Medulla oblongata (tissue), 1 donor: Measurements from ENCODE around the gene TGFBRAP1.
"Not testable (repeated sequence)": the region's sequence is repeated elsewhere in the genome, so short reads cannot be mapped to it uniquely, and the experiment has no call there.

Source experiments
- DNase-seq: peaks from one replicate; pipeline ENCODE4 v3.0.0-alpha.2; 2015; ENCODE audit errors: extremely low spot score

TGFBRAP1 gene

DNA sequence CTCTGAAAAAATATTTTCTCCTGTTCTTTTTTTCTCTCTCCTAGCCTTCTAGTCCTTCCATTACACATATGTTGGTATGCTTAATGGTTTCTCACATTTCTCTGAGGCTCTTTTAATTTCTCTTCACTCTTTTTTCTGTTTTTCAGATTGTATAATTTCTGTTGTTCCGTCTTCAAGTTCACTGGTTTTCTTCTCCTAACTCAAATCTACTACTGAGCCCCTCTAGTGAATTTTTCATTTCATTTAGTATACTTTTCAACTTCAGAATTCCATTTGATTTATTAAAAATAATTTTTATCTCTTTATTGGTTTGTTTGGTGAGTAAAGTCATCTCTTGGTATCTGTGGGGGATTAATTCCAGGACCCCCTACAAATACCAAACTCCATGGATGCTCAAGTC lies 27.6 kb upstream of the TGFBRAP1 start:
- no peak for DNase-seq

DNA sequence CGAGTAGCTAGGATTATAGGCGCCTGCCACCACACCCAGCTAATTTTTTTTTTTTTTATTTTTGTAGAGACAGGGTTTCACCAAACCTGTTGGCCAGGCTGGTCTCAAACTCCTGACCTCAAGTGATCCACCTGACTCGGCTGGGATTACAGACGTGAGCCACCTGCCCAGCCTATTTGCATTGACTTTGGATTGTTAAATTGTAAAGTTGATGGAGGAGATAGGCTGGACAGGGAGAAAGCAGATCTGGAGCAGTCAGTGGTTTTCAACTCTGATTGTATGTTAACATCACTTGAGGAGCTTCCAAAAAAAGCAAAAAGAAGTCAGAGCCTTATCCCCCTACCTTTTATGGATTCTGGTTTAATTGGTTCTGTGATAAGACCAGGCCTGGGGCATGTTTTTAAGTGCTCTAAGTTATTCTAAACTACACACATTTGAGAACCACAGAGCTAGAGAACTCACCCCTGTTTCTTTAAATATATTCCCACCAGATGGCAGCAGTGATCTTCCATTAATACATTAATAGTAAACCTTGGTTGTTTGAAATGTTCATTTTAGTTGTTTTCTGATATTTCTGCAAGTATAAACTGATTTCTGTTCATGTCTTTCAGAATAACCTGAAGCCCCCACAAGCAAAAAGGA lies 15.3 kb upstream of the TGFBRAP1 start:
- peak; percentile 31 for DNase-seq

DNA sequence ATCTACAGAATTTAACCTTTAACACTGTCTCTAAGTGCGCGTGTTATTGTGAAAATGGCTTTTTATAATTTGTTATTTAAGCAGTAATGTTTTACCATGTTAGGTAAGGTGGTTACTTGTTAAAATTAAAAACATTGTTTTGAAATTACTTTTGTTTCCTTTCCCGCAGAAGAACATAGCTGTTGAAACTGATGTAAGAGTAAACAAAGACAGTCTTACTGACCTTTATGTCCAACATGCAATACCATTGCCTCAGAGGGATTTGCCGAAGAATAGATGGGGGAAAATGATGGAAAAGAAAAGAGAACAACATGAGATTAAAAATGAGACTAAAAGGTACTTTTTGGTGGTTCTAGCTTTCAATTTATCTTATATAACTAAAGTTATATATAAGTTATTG lies 9.9 kb upstream of the TGFBRAP1 start:
- DNase-seq, result no peak

DNA sequence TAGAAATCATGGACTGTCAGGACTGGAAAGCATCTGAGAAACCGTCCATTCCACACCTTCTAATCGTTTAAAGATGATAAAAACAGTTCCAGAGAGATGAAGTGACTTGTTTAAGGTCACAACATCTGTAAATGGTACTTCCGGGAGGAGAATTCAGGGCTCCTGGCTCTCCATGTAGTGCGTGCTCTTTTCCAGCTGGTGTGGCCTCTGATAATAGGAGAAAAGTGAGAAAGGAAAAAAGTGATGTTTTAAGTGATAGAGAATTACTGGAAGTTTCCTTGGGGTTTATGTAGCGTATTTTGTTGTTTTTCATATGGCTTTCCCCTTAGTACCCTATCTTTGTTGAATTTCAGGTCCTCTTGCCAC lies 8.5 kb upstream of the TGFBRAP1 start:
- no peak for DNase-seq

DNA sequence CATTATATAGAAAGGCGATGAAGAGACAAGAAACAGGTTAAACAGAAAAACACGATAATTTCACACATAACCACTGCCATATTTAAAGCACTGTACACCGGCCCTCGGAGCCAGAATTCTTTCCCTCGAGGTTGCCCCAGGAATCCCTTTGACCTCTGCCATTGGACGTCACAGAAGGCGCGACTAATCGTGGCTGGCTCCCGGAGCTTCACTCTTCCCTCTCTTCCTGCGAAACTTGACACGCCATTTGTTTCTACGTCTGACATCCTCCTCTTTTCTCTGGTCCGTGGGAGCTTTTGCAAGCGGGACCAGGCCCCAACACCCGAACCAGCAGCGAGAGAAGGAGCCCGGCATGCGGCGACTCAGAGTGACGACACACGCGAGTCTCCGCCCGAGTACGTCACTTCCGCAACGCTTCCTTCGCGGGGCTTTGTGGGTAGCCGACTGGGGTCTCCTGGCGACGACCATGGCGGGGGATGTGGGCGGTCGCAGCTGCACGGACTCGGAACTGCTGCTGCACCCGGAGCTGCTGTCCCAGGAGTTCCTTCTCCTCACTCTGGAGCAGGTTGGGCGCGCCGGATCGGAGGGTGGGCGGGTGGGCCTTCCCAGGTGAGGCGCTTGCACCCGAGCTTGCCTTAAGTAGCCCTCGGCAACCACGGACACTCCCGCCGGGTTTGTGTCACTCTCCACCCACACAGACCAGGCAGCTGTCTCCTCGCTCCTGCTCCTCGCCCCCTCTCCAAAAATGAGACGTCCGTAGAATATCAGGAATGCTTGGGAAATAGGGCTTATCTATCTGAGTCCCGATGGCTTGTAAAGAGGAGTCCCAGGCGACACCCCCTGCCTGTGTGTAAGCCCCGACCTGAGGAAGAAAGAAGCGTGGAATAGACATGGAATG lies 7.8 kb upstream of the TGFBRAP1 start, which contains the start of gene C2orf49:
C2orf49 (plus strand) TSS at position 419 of the 898 bp plus-strand sequence; CDS start at position 467, 48 bp downstream.
- peak; percentile 91 for DNase-seq

DNA sequence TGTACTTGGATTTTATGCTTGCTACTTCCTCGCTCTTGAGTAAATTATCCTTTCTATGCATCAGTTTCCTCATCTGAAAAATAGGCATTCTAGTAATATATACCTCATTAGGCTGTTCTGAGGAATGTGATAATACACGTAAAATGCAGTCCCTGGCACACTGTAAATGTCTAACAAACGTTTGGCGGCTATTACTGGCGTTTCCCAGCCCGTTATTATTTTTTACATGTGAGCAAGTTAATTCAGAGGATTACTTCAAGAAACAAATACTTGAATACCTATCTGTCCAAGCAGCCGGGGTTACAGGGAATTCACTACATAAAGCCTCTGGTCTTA lies 7.2 kb upstream of the TGFBRAP1 start:
- DNase-seq, result no peak

DNA sequence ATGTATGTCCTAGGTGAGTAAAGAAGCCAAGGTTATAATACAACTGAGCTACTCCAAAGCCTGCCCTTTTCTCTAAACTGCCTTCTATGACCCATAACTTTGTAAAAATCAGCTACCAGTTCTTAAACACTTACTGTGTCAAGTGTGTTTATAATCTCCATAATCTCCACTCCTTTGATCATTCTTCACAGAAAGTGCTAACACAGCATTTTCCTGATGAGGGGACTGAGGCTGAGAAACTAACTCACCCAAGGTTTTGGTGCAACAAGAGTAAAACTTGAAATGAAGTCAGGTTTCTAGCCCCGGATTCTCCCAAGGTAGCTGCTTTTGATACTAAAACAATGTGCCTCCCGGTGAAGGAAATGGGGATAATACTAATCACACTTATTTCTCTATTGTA lies 5.9 kb upstream of the TGFBRAP1 start:
- DNase-seq, result no peak

DNA sequence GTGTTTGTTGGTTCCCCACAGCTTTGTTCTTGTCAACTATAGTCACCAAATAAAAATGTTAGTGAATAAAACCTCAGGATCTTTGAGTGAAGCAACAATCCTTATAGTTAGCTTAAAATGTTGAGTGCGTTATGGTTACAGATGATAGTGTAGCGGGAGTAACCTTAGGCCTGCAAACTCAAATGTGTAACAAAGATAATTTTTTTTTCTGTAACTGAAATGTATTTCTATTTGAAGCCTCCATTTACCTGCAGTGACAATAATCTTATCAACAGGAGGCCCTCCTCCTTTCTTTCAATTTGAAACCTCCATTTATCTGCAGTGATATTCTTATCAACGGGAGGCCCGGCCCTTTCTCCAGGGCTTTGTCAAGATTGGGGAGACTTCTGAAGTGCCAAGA lies 4.7 kb upstream of the TGFBRAP1 start:
- DNase-seq, result no peak

DNA sequence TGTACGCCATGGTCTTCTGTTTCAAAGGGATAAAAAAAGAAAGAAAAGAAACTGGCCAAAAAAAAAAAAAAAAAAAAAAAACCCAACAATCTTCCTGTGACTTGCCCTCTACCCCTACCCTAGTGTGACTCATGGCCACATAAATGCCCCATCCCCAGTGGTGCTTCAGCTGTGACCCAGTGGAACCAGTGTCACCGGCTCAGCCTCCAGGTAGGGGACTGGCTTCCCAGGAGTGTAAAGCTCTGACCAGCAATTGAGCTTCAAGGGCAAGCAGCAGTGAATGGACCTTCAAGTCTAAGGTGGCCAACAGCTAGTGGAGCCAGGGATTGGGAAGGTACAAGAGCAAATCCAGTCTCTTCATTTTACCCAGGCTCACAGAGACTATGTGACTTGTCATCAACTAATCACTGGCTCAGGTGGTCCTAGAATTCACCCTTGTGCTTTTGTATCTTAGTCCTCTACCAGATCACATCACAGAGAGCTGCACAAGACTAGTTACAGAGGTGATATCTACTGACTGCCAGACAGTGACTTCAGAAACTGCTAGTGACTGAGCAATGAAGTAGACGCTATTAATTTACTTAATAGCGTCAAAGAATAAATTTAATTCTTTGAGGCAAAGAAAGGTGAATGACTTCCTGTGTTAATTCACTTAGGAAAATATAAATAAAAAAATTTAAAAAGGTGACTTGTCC lies 1.3 kb upstream of the TGFBRAP1 start:
- no peak for DNase-seq

DNA sequence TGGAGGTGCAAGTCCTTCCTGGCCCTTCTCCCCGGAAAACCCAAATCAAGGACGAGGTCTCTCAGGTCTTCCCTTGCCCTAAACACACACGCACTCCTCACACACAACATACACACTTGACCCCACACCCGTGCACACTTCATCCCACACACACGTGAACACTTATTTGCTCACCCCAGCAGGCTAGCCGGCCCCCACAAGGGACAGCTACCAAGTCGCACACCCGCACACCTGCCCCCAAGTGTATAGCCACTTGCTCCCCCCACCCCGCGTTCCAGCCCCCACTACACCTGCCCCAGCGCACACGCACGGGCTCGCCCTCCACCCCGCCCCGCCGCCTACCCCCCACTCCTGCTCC lies 359 bp downstream of the TGFBRAP1 start:
- peak; percentile 40 for DNase-seq

DNA sequence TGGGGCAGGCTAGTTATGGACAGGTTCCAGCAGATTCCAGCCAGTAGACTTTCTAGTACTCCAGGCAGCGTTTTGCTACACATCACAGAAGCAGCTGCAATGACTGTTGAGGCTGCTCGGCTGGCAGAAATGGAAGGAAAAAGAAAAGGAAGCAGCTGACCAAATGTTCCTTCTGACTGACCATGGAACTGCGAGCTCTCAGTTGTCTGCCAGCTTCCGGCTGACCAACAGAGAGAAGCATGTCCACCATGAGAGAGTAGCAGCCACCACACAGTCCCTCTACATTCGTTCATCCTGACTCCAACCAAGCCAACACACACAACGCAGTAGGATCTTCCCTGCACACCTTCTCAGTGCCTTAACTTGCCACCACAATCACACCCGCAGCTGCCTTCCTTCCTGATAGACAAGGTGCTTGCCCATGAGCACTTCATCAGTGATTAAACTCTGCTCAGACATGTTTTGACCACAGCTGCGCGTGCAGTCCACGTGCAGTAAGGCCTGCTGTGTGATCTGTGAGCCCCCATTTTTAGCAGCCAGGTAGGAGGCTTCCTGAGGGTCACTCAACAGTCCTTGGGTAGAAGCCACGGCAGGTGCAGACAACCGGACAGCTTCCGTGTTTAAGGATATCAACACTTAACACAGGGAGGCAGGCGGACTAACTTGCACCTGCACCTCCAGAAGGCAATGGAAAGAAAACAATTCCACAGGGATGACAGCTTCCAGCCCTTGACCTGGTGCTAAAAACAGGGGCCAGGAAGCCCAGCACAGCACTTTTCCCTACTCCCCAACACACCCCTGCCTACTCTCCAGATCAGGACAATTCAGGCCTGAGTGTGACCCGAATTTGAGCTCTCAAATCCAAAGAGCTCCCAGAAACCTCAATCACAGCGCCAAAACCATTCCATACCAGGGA lies 996 bp downstream of the TGFBRAP1 start:
- peak; percentile 66 for DNase-seq

DNA sequence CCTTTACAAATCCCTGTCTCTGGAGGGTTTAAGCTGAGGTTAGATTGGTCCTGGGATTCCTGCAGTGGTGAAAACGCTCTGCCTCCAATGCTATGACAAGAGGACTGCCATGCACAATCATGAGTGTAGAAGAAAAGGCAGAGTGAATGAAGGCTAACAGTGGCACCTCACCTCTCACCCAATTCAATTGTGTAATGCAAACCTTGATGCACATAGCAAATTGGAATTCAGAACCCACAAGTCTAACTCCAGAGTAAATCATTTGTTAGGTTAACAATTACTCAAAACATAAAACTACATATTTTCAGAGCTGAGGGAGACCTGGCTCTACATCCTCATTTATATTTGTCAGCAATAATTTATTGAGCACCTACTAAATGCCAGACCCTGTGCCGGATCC lies 1.8 kb downstream of the TGFBRAP1 start:
- DNase-seq, result no peak

DNA sequence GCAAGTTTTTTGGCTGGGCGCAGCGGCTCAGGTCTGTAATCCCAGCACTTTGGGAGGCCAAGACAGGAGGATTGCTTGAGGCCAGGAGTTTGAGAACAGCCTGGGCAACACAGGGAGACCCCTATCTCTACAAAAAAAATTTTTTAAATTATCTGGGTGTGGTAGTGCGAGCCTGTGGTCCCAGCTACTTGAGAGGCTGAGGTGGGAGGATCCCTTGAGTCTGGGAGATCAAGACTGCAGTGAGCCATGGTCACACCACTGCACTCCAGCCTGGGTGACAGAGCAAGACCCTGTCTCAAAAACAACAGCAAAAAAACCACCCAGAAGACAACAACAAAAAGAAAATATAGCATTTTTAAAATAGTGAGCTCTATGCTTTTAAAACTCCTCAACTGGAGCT lies 2.3 kb downstream of the TGFBRAP1 start:
- not testable (repeated sequence) for DNase-seq

DNA sequence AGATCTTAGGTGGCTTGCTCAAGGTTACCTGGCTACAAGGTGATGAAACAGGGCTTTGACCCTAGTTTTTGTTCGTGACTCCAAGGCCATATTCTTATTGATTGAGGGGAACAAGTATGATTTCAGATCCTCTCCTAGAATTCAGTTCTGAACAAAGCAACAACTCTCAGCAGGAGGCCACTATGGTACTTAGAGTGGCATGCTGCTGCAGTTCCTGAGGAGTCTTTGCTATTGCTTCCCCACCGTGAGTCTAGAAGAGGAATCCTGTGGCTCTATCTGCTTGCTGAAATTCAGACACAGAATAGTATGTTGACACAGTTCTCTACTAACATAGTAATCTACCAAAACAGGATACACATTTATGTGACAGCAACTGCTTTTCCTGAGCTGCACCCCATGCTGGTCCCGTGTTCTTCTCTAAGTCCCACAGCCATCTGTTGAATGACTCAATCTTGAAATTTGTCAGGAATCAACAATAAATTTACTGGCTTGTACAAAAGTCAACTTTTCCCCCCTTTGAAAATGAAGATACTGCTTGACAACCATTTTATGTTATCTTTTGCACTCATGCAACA lies 4.1 kb downstream of the TGFBRAP1 start:
- DNase-seq, result no peak

DNA sequence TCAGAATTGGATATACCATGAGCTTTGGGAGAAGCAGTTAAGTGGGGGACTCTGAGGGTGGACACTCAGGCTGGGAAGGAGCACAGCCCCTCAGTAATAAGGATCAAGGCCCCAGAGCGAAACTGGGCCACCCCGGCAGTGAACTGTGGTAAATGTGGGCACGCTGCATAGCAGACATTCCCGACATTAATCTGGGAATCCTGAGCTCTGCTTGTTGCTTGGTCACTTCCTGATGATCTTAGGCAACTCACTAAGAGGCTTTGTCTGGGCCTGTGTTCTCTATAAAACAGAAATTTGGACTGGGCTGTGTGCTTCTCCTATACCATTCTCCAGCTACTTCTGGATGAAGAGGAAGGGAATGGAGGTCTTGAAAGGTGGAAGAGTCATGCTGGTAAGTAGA lies 4.8 kb downstream of the TGFBRAP1 start:
- no peak for DNase-seq

DNA sequence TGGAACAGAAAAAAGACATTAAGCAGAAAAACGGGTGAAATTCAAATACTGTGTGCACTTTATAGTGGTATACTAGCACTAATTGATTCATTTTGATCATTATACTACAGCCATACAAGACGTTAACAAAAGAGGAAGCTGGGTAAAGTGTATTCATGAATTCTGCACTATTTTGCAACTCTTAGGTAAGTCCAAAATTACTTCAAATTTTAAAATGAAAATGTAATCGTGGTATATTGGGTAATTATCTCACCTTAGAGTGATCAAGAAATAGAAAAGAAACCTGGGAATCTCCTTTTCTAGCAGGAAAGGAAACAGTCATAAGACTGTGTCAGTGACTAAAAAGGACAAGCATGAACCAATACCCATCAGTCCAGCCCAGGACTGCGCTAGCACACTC lies 5.4 kb downstream of the TGFBRAP1 start:
- DNase-seq, result no peak

DNA sequence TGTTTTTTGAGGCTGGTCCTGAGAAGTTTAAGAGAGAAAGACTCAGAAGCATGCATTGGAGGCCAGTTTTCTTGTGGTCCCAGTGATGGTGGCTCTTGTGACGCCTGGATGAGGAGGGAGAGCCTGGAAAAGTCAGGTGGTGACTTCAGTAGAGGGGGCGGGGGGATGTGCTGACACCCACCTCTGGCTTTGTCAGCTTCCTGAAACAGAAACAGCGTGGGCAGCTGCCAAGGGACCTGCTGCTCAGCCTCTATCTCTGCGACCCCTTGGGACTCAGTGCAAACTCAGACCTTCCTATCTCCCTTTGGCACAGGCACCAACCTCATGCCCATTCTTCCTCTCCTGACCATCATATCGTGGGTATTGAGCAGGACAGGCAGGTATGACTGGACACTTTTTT lies 6.4 kb downstream of the TGFBRAP1 start:
- DNase-seq, result no peak

DNA sequence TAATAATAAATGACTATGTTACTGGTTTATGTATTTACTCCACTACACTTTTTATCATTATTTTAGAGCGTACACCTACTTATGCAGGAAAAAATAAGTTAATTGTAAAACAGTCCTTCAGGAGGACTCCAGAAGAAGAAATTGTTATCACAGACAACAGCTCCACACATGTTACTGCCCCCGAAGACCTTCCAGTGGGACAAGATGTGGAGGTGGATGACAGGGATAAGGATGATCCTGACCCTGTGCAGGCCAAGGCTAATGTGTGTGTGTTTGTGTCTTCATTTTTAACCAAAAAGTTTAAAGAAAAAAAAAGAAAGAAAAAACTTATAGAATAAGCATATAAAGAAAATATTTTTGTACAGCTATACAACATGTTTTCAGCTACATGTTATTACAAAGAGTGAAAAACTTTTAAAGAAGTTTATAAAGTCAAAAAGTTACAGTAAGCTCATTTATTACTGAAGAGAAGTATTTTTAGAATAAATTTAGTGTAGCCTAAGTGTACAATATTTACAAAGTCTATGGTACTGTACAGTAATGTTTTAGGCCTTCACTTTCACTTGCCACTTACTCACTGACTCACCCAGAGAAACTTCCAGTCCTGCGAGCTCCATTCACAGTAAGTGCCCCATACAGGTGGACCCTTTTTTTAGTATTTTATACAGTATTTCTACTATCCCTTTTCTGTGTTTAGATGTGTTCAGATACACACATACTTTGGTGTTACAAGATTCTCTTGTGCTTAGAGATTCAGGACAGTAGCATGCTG lies 7.5 kb downstream of the TGFBRAP1 start:
- DNase-seq, result no peak

DNA sequence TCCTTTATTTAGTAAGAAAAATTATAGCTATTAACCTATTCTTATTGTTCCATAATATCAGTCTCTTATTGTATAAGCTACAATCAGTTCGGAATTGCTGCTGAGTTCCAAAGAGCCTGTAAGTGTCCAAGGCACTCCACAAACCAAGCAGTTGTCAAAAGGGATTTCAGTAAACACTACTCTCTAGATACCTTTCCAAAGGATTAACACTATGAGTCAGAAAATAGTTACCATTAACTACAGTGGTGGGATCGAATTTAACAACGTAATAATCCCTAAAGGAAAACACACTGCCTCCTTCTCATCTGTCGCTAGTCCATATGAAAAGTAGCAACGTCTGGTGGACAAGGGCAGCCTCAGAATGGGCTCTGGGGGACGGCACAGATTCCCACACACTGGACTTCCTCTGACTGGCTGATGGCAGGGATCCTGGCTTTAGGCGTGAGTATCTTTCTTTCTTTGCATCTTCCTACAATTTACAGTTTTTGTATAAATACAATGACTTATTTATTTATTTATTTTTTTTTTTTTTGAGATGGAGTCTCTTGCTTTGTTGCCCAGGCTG lies 8.8 kb downstream of the TGFBRAP1 start:
- no peak for DNase-seq

DNA sequence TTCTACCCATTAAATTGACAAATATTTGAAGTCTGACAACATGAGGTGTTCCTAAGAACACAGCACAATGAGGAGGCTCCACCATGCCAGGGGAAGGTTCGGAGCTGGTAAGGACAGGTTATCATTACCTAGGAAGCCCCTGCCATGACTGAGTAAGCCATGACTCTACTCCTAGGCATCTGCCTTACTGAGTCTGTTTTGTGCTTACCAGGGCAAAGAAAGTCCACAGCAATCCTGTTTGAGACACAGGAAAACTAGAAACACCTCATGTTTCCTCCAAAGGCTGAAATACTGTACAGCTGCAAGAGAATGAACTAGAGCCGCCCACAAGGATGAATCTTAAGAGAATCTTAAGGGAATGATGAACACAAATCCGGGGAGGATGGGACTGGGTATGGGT lies 11.6 kb downstream of the TGFBRAP1 start:
- no peak for DNase-seq
